Ramos (cell line): ENCODE data around the gene OR2D2.
"Not testable (repeated sequence)": the region's sequence is repeated elsewhere in the genome, so short reads cannot be mapped to it uniquely, and the experiment has no call there.

Experiments
- in situ Hi-C: fragments of 300-500 bp; cut with MboI; formaldehyde crosslinking; loops from one replicate; pipeline ENCODE4 v1.14.3; 2022; ENCODE audit warnings: low sequenced_read_pairs; ENCODE audit not compliant: unreplicated experiment

OR2D2 gene

GRCh38 chr11:6892400-6892799 is at the start of gene OR2D2:
TSS of gene OR2D2 (minus strand) at chr11:6892500. CDS start at chr11:6892500, 0 bp downstream.
- in situ Hi-C loops, result no loop called here

- in situ Hi-C loops, result no loop called here
Observed at GRCh38 chr11:6941970-6942369, 49.7 kb upstream of the OR2D2 start.

- in situ Hi-C loops, result no loop called here
Observed at GRCh38 chr11:6932145-6932544, 39.8 kb upstream of the OR2D2 start.

GRCh38 chr11:6931146-6931713 is 38.9 kb upstream of the OR2D2 start:
- in situ Hi-C loops, result no loop called here

- in situ Hi-C loops, result no loop called here
Observed at GRCh38 chr11:6928916-6929315, 36.6 kb upstream of the OR2D2 start.

GRCh38 chr11:6927030-6927617 is 34.8 kb upstream of the OR2D2 start:
- in situ Hi-C loops, result no loop called here

GRCh38 chr11:6926208-6927029 is 34.1 kb upstream of the OR2D2 start, which contains the start of gene ZNF215:
TSS of gene ZNF215 (plus strand) at chr11:6926426. CDS start at chr11:6932273, 5,847 bp downstream.
- in situ Hi-C loops, result no loop called here

- in situ Hi-C loops, result no loop called here
Observed at GRCh38 chr11:6925636-6926207, 33.4 kb upstream of the OR2D2 start.

GRCh38 chr11:6925007-6925577 is 32.8 kb upstream of the OR2D2 start:
- in situ Hi-C loops, result no loop called here

GRCh38 chr11:6920702-6921101 is 28.4 kb upstream of the OR2D2 start, which contains the start of gene OR2D3:
TSS of gene OR2D3 (plus strand) at chr11:6921002. CDS start at chr11:6921002, 0 bp downstream.
- in situ Hi-C loops, result no loop called here

GRCh38 chr11:6919698-6920097 is 27.4 kb upstream of the OR2D2 start:
- in situ Hi-C loops, result no loop called here

GRCh38 chr11:6911948-6912347 is 19.6 kb upstream of the OR2D2 start:
- in situ Hi-C loops, result no loop called here

GRCh38 chr11:6911378-6911777 is 19.1 kb upstream of the OR2D2 start:
- in situ Hi-C loops, result no loop called here

- in situ Hi-C loops, result not testable (repeated sequence)
Observed at GRCh38 chr11:6904804-6905203, 12.5 kb upstream of the OR2D2 start.

GRCh38 chr11:6900327-6900999 is 8.2 kb upstream of the OR2D2 start:
- in situ Hi-C loops, result no loop called here

GRCh38 chr11:6898911-6899310 is 6.6 kb upstream of the OR2D2 start:
- in situ Hi-C loops, result no loop called here

- in situ Hi-C loops, result no loop called here
Observed at GRCh38 chr11:6895010-6895409, 2.7 kb upstream of the OR2D2 start.

- in situ Hi-C loops, result no loop called here
Observed at GRCh38 chr11:6894097-6894496, 1.8 kb upstream of the OR2D2 start.

- in situ Hi-C loops, result no loop called here
Observed at GRCh38 chr11:6889835-6890234, 2.5 kb downstream of the OR2D2 start.

GRCh38 chr11:6888830-6889229 is 3.5 kb downstream of the OR2D2 start:
- in situ Hi-C loops, result no loop called here
